Nephron progenitor cell (in vitro differentiated cells): ENCODE data around the gene ROBO2.

Experiments
- DNase-seq: peaks from one replicate; pipeline ENCODE4 v3.0.0; 2021
- H3K27ac Mint-ChIP-seq: 2 replicates; pipeline ENCODE4 v1.8.0; 2021; ENCODE audit warnings: mild to moderate bottlenecking, moderate library complexity, mixed read lengths
- H3K27me3 Mint-ChIP-seq: 2 replicates; pipeline ENCODE4 v1.8.0; 2021; ENCODE audit warnings: mild to moderate bottlenecking, low read depth, mixed read lengths; ENCODE audit not compliant: poor library complexity
- H3K36me3 Mint-ChIP-seq: 2 replicates; pipeline ENCODE4 v1.8.0; 2021; ENCODE audit warnings: low read depth, mixed read lengths
- H3K4me1 Mint-ChIP-seq: 2 replicates; pipeline ENCODE4 v1.8.0; 2021; ENCODE audit warnings: mixed read lengths
- H3K4me3 Mint-ChIP-seq: 2 replicates; pipeline ENCODE4 v1.8.0; 2021; ENCODE audit warnings: mild to moderate bottlenecking, moderate library complexity, mixed read lengths
- H3K9me3 Mint-ChIP-seq: 2 replicates; pipeline ENCODE4 v1.8.0; 2021; ENCODE audit warnings: mild to moderate bottlenecking, moderate library complexity, mixed read lengths
- CTCF ChIP-seq: fragments of 200-600 bp; sonication (generic); IDR thresholded peaks from 2 replicates; pipeline ENCODE4 v1.5.0; 2021; ENCODE audit warnings: antibody characterized with exemption

The ROBO2 gene

GRCh38 chr3:77421916-77422315, 382.0 kb downstream of the ROBO2 start:
- DNase-seq, result no peak
- TF ChIP-seq CTCF, result no peak
- Mint-ChIP-seq H3K36me3 (no peaks in the 10 kb centered on the region), H3K9me3 (no peaks in the 10 kb centered on the region), H3K27ac (no peak overlapping the region), H3K4me3 (no peak overlapping the region), H3K27me3 (no peaks in the 10 kb centered on the region), H3K4me1 (no peaks in the 10 kb centered on the region)

- Mint-ChIP-seq H3K4me3 (no peak overlapping the region), H3K4me1 (no peaks in the 10 kb centered on the region), H3K27me3 (no peaks in the 10 kb centered on the region), H3K36me3 (no peaks in the 10 kb centered on the region), H3K9me3 (no peaks in the 10 kb centered on the region), H3K27ac (no peak overlapping the region)
- DNase-seq, result no peak
- no peak for TF ChIP-seq CTCF
Measured at GRCh38 chr3:77426531-77426930, 386.6 kb downstream of the ROBO2 start.

- no peak for TF ChIP-seq CTCF
- no peaks in the 10 kb centered on the region for H3K9me3 Mint-ChIP-seq
- no peak overlapping the region for H3K27ac Mint-ChIP-seq
- no peak overlapping the region for H3K4me3 Mint-ChIP-seq
- no peaks in the 10 kb centered on the region for H3K4me1 Mint-ChIP-seq
- H3K27me3 Mint-ChIP-seq, result no peaks in the 10 kb centered on the region
- no peaks in the 10 kb centered on the region for H3K36me3 Mint-ChIP-seq
- DNase-seq, result no peak
Measured at GRCh38 chr3:77427528-77427927, 387.6 kb downstream of the ROBO2 start.

GRCh38 chr3:77436908-77437307, 397.0 kb downstream of the ROBO2 start:
- DNase-seq, result no peak
- H3K4me3 Mint-ChIP-seq, result no peak overlapping the region
- no peaks in the 10 kb centered on the region for H3K4me1 Mint-ChIP-seq
- no peaks in the 10 kb centered on the region for H3K9me3 Mint-ChIP-seq
- no peak for TF ChIP-seq CTCF
- no peaks in the 10 kb centered on the region for H3K27me3 Mint-ChIP-seq
- H3K36me3 Mint-ChIP-seq, result no peaks in the 10 kb centered on the region
- no peak overlapping the region for H3K27ac Mint-ChIP-seq

GRCh38 chr3:77446084-77446483, 406.2 kb downstream of the ROBO2 start:
- Mint-ChIP-seq H3K4me1 (no peaks in the 10 kb centered on the region), H3K4me3 (no peak overlapping the region), H3K36me3 (no peaks in the 10 kb centered on the region), H3K27ac (no peak overlapping the region), H3K27me3 (no peaks in the 10 kb centered on the region), H3K9me3 (no peaks in the 10 kb centered on the region)
- no peak for TF ChIP-seq CTCF
- DNase-seq, result no peak

GRCh38 chr3:77446761-77447160, 406.9 kb downstream of the ROBO2 start:
- H3K36me3 Mint-ChIP-seq, result no peaks in the 10 kb centered on the region
- H3K9me3 Mint-ChIP-seq, result no peaks in the 10 kb centered on the region
- H3K4me1 Mint-ChIP-seq, result no peaks in the 10 kb centered on the region
- DNase-seq, result no peak
- no peaks in the 10 kb centered on the region for H3K27me3 Mint-ChIP-seq
- no peak overlapping the region for H3K27ac Mint-ChIP-seq
- H3K4me3 Mint-ChIP-seq, result no peak overlapping the region
- no peak for TF ChIP-seq CTCF
